Right lobe of liver (tissue), 4 donors: Measurements from ENCODE around the gene KLC1.

Source experiments
- POLR2A ChIP-seq: fragments of 450-650 bp; IDR thresholded peaks from one replicate; pipeline ENCODE4 v1.6.1; 2017; ENCODE audit warnings: antibody characterized with exemption, mild to moderate bottlenecking
- TF ChIP-seq, protein P1 (sequence below), 4 donors: fragments of 200-600 bp in 3 of 4; fragments of 450-650 bp in 1 of 4; IDR thresholded peaks; one replicate each; pipeline versions ENCODE4 v1.5.1 to v1.8.0; 2016 to 2022; ENCODE audit warnings: antibody characterized with exemption in 4 of 4, mild to moderate bottlenecking in 2 of 4
- donor health status: DM: no; HTN: no; CAD: no.
- donor health status: DM: no; HTN: no; CAD: no.
- donor health status: DM: no; HTN: yes; CAD: no.

- TF ChIP-seq, protein P1, sequence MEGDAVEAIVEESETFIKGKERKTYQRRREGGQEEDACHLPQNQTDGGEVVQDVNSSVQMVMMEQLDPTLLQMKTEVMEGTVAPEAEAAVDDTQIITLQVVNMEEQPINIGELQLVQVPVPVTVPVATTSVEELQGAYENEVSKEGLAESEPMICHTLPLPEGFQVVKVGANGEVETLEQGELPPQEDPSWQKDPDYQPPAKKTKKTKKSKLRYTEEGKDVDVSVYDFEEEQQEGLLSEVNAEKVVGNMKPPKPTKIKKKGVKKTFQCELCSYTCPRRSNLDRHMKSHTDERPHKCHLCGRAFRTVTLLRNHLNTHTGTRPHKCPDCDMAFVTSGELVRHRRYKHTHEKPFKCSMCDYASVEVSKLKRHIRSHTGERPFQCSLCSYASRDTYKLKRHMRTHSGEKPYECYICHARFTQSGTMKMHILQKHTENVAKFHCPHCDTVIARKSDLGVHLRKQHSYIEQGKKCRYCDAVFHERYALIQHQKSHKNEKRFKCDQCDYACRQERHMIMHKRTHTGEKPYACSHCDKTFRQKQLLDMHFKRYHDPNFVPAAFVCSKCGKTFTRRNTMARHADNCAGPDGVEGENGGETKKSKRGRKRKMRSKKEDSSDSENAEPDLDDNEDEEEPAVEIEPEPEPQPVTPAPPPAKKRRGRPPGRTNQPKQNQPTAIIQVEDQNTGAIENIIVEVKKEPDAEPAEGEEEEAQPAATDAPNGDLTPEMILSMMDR (IDR thresholded peaks at IDR 0.05), result no peak
- peak; percentile 75 for TF ChIP-seq POLR2A
These were observed at the start of gene KLC1 for GRCh38 chr14:103628684-103629502.
